H1 (cell line): Measurements from ENCODE around the gene HOXD12. TPM values are rescaled to one million over a fixed set of nuclear protein-coding genes. Genes with fewer than 3 reads are reported as not detected.
A peak's percentile ranks its signal among the peaks of the same experiment; 100 is the strongest.

Experiments used
- BCL11A ChIP-seq, 2 experiments: IDR thresholded peaks; one replicate each; pipeline ENCODE4 v1.6.1; 2011; ENCODE audit warnings: low read depth in 2 of 2, low read length in 2 of 2, mild to moderate bottlenecking in 2 of 2
- CTCF ChIP-seq, 3 experiments: IDR thresholded peaks; 1 replicate in 2 of 3; 2 replicates in 1 of 3; pipeline versions ENCODE4 v1.5.1 to v1.6.1; 2011; ENCODE audit warnings: low read length in 3 of 3, mild to moderate bottlenecking in 3 of 3, inconsistent platforms in 2 of 3, low read depth in 1 of 3, moderate library complexity in 1 of 3; ENCODE audit not compliant: insufficient read depth in 1 of 3; ENCODE audit errors: control extremely low read depth in 1 of 3
- EP300 ChIP-seq, 2 experiments: IDR thresholded peaks; 1 replicate in 1 of 2; 2 replicates in 1 of 2; pipeline ENCODE4 v1.6.1; 2011 to 2012; ENCODE audit warnings: low read depth in 2 of 2, low read length in 2 of 2, mild to moderate bottlenecking in 2 of 2, borderline replicate concordance in 1 of 2, inconsistent platforms in 1 of 2, moderate library complexity in 1 of 2
- EZH2 ChIP-seq: fragments of 200-600 bp; sonication (generic); IDR thresholded peaks from 2 replicates; pipeline ENCODE4 v1.7.1; 2012; ENCODE audit warnings: low read depth, mild to moderate bottlenecking, moderate library complexity, low read length, inconsistent platforms; ENCODE audit not compliant: severe bottlenecking
- GABPA ChIP-seq: IDR thresholded peaks from 2 replicates; pipeline ENCODE4 v1.6.1; 2011; ENCODE audit warnings: mild to moderate bottlenecking, low read length, moderate library complexity, borderline replicate concordance; ENCODE audit not compliant: insufficient read depth
- HDAC6 ChIP-seq: IDR thresholded peaks from one replicate; pipeline ENCODE4 v1.7.1; 2012; ENCODE audit warnings: low read depth, mild to moderate bottlenecking, inconsistent platforms, low read length, moderate library complexity
- JUN ChIP-seq: IDR thresholded peaks from 2 replicates; pipeline ENCODE4 v1.6.1; 2011; ENCODE audit warnings: low read depth, mild to moderate bottlenecking, improper control_type of control experiment, low read length
- JUND ChIP-seq: IDR thresholded peaks from 2 replicates; pipeline ENCODE4 v1.6.1; 2011; ENCODE audit warnings: mild to moderate bottlenecking, improper control_type of control experiment, low read length
- KDM5A ChIP-seq: fragments of 200-600 bp; IDR thresholded peaks from 2 replicates; pipeline ENCODE4 v1.7.1; 2012; ENCODE audit warnings: mild to moderate bottlenecking, low read length, inconsistent platforms, mixed read lengths
- MAX ChIP-seq: IDR thresholded peaks from 2 replicates; pipeline ENCODE4 v1.6.1; 2012; ENCODE audit warnings: inconsistent platforms
- NANOG ChIP-seq: IDR thresholded peaks from 2 replicates; pipeline ENCODE4 v1.6.1; 2011; ENCODE audit warnings: low read length, low read depth, mild to moderate bottlenecking, inconsistent platforms; ENCODE audit not compliant: insufficient read depth, poor library complexity, severe bottlenecking
- RNF2 ChIP-seq: fragments of 200-900, 300-1000 bp; sonication (generic); IDR thresholded peaks from 2 replicates; pipeline ENCODE4 v1.7.1; 2016; ENCODE audit warnings: borderline replicate concordance, low read depth, mild to moderate bottlenecking, antibody characterized with exemption, low read length; ENCODE audit not compliant: poor library complexity, severe bottlenecking; ENCODE audit errors: missing control alignments
- RXRA ChIP-seq: IDR thresholded peaks from 2 replicates; pipeline ENCODE4 v1.6.1; 2011; ENCODE audit warnings: low read depth, mild to moderate bottlenecking, low read length, moderate library complexity; ENCODE audit not compliant: insufficient read depth
- SAP30 ChIP-seq: fragments of 300-600 bp; sonication (generic); IDR thresholded peaks from 2 replicates; pipeline ENCODE4 v1.7.1; 2012; ENCODE audit warnings: low read length, moderate library complexity, mild to moderate bottlenecking, inconsistent platforms; ENCODE audit not compliant: insufficient read depth, insufficient replicate concordance
- SIN3A ChIP-seq, 2 experiments: IDR thresholded peaks in 1 of 2; conservative IDR thresholded peaks in 1 of 2; 2 replicates each; pipeline ENCODE4 v1.6.1; 2011 to 2012; ENCODE audit warnings: low read length in 2 of 2, improper control_type of control experiment in 1 of 2, low read depth in 1 of 2, mild to moderate bottlenecking in 1 of 2
- SIRT6 ChIP-seq: IDR thresholded peaks from one replicate; pipeline ENCODE4 v1.7.1; 2012; ENCODE audit warnings: low read length, inconsistent platforms
- SP1 ChIP-seq: IDR thresholded peaks from 2 replicates; pipeline ENCODE4 v1.6.1; 2011; ENCODE audit warnings: low read depth, low read length
- SUZ12 ChIP-seq: fragments of 200-600 bp; sonication (generic); IDR thresholded peaks from 2 replicates; pipeline ENCODE4 v1.6.1; 2012; ENCODE audit warnings: mild to moderate bottlenecking, inconsistent platforms, low read length, moderate library complexity, mixed read lengths
- TBP ChIP-seq: IDR thresholded peaks from 2 replicates; pipeline ENCODE4 v1.6.1; 2011; ENCODE audit warnings: low read depth, low read length, improper control_type of control experiment
- polyA plus RNA-seq, 7 experiments: library from polyadenylated mRNA; depleted of rRNA in 3 of 7; stranded (reverse) in 5 of 7; unstranded in 2 of 7; fragments of >200 nt in 5 of 7; fragments of 200-250 nt in 2 of 7; gene quantifications; 1 replicate in 5 of 7; 2 replicates in 1 of 7; 4 replicates in 1 of 7; pipeline versions ENCODE4 v1.2.1 to v1.2.3, GENCODE V29; 2011 to 2013; ENCODE audit warnings: missing spikeins in 2 of 7, mixed read lengths in 2 of 7
- total RNA-seq: library from RNA; stranded (reverse); fragmentation: NEBNext Ultra II Directional; extraction: Animal tissue kit (Norgen Biotek cat#: 25700); gene quantifications from 2 replicates; pipeline ENCODE4 v1.2.1, GENCODE V29; 2021

Gene HOXD12
- total and polyA plus RNA-seq, 2 of the 8 experiments (the other 6 are each of a cell fraction or from before 2014, with no cell fraction given): not detected

GRCh38 chr2:176091329-176092258 is 8.0 kb upstream of the HOXD12 start (continued):
- TF ChIP-seq MAX (no peak), TBP (no peak), SUZ12 (peak; percentile 99), SAP30 (no peak), RXRA (no peak), CTCF (IDR thresholded peaks at IDR 0.05; ENCODE audit: control extremely low read depth in 1 of 3, insufficient read depth in 1 of 3, low read depth in 1 of 3, low read length in 3 of 3) (no peak), BCL11A (IDR thresholded peaks at IDR 0.05; ENCODE audit: low read depth in 2 of 2, low read length in 2 of 2) (no peak), HDAC6 (no peak), SIRT6 (no peak), RNF2 (peak; percentile 98), EP300 (IDR thresholded peaks at IDR 0.05; ENCODE audit: borderline replicate concordance in 1 of 2, low read depth in 2 of 2, low read length in 2 of 2) (no peak), EZH2 (peak; percentile 99), JUN (no peak), SIN3A (conservative IDR thresholded peaks at IDR 0.05 in 1 of 2, IDR thresholded peaks at IDR 0.05 in 1 of 2; ENCODE audit: low read depth in 1 of 2, low read length in 2 of 2) (0 out of 4 replicates have a peak, but pooled peaks of 1 of the 2 experiments have one; percentile 24), GABPA (no peak), NANOG (no peak), KDM5A (no peak), JUND (no peak), SP1 (no peak)
